SJCRH30 (cell line): ENCODE results near the gene PTK6. TPM values are rescaled to one million over a fixed set of nuclear protein-coding genes. Genes with fewer than 3 reads are reported as not detected.

Source experiments
- DNase-seq, 2 experiments: peaks; one replicate each; pipeline ENCODE4 v3.0.0-alpha.2; 2015 to 2020
- H3K27ac ChIP-seq: fragments of 250-450 bp; sonication (Bioruptor Pico); 2 replicates; pipeline ENCODE4 v1.5.1; 2020; ENCODE audit warnings: mild to moderate bottlenecking, moderate library complexity
- H3K27me3 ChIP-seq: fragments of 250-450 bp; sonication (Bioruptor Pico); 2 replicates; pipeline ENCODE4 v1.5.1; 2020; ENCODE audit warnings: mild to moderate bottlenecking, moderate library complexity
- H3K36me3 ChIP-seq: fragments of 250-450 bp; sonication (Bioruptor Pico); 2 replicates; pipeline ENCODE4 v1.5.1; 2020; ENCODE audit warnings: mild to moderate bottlenecking, moderate library complexity
- H3K4me1 ChIP-seq: fragments of 250-450 bp; sonication (Bioruptor Pico); 2 replicates; pipeline ENCODE4 v1.5.1; 2020; ENCODE audit warnings: mild to moderate bottlenecking, moderate library complexity
- H3K4me3 ChIP-seq: fragments of 250-450 bp; sonication (Bioruptor Pico); 2 replicates; pipeline ENCODE4 v1.5.1; 2020; ENCODE audit warnings: mild to moderate bottlenecking, moderate library complexity
- H3K9me3 ChIP-seq: fragments of 250-450 bp; sonication (Bioruptor Pico); replicated peaks from 2 replicates; pipeline ENCODE4 v1.5.1; 2020; ENCODE audit warnings: mild to moderate bottlenecking, moderate library complexity
- total RNA-seq: library from RNA; depleted of rRNA; stranded (reverse); fragments of >200 nt; shearing (Covaris generic); gene quantifications from 2 replicates; pipeline ENCODE4 v1.2.3, GENCODE V29; 2014; rRNA removed

PTK6 gene
- total RNA-seq, result 1.4 TPM in 2 replicates

DNA sequence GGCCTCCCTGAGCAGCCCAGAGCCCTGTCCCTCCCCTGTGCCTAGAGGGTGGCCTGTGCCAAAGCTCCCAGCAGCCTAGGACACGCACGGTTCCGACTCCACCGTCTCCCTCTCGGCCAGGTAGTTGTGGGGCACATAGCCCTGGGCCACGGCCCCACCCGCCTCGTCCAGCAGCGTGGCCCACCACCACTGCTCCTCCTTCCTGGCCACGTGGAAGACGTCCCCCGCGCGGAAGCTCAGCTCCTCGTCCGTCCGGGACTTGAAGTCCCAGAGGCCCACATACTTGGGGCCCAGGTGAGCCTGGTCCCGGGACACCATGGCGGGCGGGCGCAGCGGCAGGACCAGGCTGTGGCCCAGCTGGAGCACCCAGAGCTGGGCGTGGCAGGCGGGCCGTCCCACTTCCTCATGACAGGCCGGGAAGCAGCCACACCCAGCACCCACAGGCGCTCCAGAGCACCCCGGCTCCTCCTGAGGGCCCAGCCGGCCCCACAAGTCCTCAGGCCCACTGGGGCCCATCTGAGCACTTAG is at the start of gene PTK6:
TSS of gene PTK6 (minus strand) at position 380 of the 528 bp plus-strand sequence. CDS start at position 318, 62 bp downstream.
- H3K27ac ChIP-seq, result peak within 1 kb of the TSS; percentile 80
- H3K36me3 ChIP-seq, result no peaks in the 10 kb centered on the region
- peaks cover 6% of the 10 kb centered on the region; the same call in 1 of the 2 replicates for H3K27me3 ChIP-seq
- peaks cover 23% of the 10 kb centered on the region for H3K4me1 ChIP-seq
- H3K4me3 ChIP-seq, result peak within 1 kb of the TSS; percentile 33
- DNase-seq, result no peak
- H3K9me3 ChIP-seq, result no peaks in the 10 kb centered on the region

DNA sequence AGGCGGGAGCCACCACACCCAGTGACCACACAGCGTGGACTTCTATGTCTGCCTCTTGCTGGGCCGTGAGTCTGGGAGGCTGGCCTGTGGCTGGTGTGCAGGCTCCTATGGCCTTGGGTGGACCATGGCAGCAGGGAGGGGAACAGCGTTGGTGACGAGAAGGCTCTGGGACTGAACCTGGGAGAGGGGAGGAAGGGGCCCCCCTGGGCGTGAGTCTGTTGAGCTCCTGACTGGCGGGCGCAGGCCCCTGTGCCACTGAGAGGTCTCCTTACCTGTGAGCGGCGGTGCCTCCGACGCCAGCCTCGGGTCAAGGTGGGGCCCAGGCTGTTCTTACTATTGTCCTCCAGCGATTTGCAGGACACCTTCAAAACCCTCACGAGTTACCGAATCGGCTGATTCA is 49.6 kb upstream of the PTK6 start:
- H3K36me3 ChIP-seq, result no peaks in the 10 kb centered on the region
- H3K27ac ChIP-seq, result no peak overlapping the region
- peak in 1 of 2 experiments; percentile 15 for DNase-seq
- H3K4me3 ChIP-seq, result no peak overlapping the region
- H3K4me1 ChIP-seq, result peaks cover 6% of the 10 kb centered on the region
- H3K27me3 ChIP-seq, result peaks cover 14% of the 10 kb centered on the region
- H3K9me3 ChIP-seq, result no peaks in the 10 kb centered on the region

- DNase-seq, result no peak
- Histone ChIP-seq H3K4me3 (no peak overlapping the region), H3K27ac (no peak overlapping the region), H3K27me3 (peaks cover 21% of the 10 kb centered on the region), H3K9me3 (no peaks in the 10 kb centered on the region), H3K4me1 (peaks cover 6% of the 10 kb centered on the region), H3K36me3 (no peaks in the 10 kb centered on the region)
These were observed 48.7 kb upstream of the PTK6 start for GRCh38 chr20:63585616-63586565.

- Histone ChIP-seq H3K27ac (no peak overlapping the region), H3K9me3 (no peaks in the 10 kb centered on the region), H3K27me3 (peaks cover 34% of the 10 kb centered on the region), H3K4me3 (no peak overlapping the region), H3K4me1 (no peaks in the 10 kb centered on the region), H3K36me3 (no peaks in the 10 kb centered on the region)
- no peak for DNase-seq
These were observed 45.3 kb upstream of the PTK6 start for GRCh38 chr20:63582382-63583063.

DNA sequence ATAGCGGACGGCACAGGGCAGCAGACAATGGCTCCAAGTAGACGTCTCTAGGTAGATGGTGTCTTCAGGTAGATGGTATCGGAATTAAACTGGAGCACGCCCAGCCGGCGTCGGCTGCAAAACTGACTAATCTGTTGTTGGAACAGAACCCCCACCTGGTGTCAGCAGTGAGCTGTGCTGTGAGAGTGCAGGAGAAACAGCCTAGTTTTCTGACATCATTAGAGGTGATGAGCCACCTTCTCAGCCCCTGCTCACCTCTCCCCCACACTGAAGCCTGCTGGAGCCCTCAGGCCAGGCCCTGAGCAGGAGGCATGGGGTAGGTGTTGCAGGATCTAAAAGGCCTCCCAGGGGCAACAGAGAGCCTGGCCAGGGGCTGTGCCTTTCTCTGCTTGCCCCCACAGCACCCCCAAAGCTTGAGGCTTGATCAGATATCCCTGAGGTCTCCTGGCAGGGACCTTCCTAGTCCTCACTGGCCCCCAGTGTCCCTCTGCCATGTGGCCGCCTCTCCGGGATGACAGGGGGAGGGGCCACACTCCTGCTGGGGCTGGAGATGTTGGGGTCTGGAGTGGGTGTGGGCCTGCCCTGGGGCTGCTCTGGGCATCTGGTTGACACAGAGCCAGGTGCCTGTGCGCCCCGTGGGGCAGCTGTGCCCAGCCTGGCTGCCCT is 43.8 kb upstream of the PTK6 start:
- peak; percentile 40 to 54 for DNase-seq
- H3K27ac ChIP-seq, result no peak overlapping the region
- no peaks in the 10 kb centered on the region for H3K36me3 ChIP-seq
- H3K9me3 ChIP-seq, result no peaks in the 10 kb centered on the region
- H3K4me3 ChIP-seq, result no peak overlapping the region
- H3K27me3 ChIP-seq, result peaks cover 46% of the 10 kb centered on the region
- H3K4me1 ChIP-seq, result no peaks in the 10 kb centered on the region

DNA sequence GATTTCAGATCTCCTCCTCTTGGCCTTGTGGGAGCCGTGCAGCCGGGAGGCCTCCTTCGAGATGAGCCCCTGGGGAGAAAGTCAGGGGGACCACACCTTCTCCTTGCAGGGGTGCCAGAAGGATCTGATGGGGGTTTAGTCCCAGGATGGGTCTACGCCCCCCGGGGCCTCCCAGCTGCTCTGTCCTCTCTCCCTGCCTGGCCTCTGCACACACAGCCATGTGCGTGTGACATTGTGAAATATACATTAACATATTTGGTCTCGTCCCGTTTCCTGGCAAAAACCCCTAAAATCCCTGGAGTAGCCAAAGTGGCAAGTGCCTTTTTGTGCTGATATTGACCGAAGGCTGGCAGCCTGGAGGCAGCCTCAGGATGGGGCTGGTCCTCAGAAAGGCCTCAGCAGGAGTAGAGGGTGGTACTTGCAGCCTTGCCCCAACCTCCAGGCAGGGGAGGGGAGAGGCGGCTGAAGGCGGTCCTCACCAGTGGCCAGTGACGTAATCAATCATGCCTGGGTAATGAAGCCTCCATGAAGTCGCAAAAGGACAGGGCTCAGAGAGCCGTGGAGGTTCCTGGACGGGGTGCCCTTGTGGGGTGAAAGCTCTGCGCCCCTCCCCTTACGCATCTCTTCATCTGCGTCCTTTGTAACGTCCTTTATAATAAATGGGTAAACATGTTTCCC is 42.0 kb upstream of the PTK6 start:
- H3K27ac ChIP-seq, result no peak overlapping the region
- H3K4me1 ChIP-seq, result peaks cover 5% of the 10 kb centered on the region; the same call in 1 of the 2 replicates
- H3K27me3 ChIP-seq, result peaks cover 57% of the 10 kb centered on the region
- H3K9me3 ChIP-seq, result no peaks in the 10 kb centered on the region
- DNase-seq, result peak in 1 of 2 experiments; percentile 17
- H3K36me3 ChIP-seq, result no peaks in the 10 kb centered on the region
- no peak overlapping the region for H3K4me3 ChIP-seq

GRCh38 chr20:63578224-63579016 is 41.2 kb upstream of the PTK6 start:
- Histone ChIP-seq H3K27me3 (peaks cover 54% of the 10 kb centered on the region), H3K4me1 (peaks cover 5% of the 10 kb centered on the region; the same call in 1 of the 2 replicates), H3K9me3 (no peaks in the 10 kb centered on the region), H3K36me3 (no peaks in the 10 kb centered on the region), H3K27ac (no peak overlapping the region), H3K4me3 (no peak overlapping the region)
- DNase-seq, result no peak

DNA sequence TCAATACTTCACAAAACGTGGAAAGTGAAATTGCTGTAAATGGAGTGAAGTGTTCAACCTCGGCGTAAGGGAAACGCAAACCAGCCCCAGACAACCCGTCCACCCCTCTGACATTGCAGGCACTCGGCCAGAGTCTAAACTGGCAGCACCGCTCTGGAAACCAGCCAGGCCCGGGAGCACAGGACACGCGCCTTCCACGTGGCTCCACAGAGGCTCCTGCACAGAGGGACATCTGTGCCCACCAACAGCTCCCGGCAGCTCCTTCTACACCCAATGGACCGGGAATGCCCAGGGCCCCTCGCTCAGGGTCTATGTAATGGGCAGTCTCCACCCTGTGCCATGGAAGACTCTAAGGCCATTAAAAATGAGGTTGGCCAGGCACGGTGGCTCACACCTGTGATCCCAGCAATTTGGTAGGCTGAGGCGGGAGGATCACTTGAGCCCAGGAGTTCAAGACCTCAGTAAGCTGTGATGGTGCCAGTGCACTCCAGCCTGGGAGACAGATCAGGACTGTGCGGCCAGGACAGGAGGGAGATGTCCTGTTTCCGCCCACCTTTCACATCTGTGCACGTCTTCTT is 40.2 kb upstream of the PTK6 start:
- Histone ChIP-seq H3K4me3 (no peak overlapping the region), H3K27me3 (peaks cover 51% of the 10 kb centered on the region), H3K9me3 (no peaks in the 10 kb centered on the region), H3K36me3 (no peaks in the 10 kb centered on the region), H3K27ac (no peak overlapping the region), H3K4me1 (peaks cover 5% of the 10 kb centered on the region; the same call in 1 of the 2 replicates)
- DNase-seq, result peak; percentile 54

- no peaks in the 10 kb centered on the region for H3K9me3 ChIP-seq
- H3K27me3 ChIP-seq, result peaks cover 48% of the 10 kb centered on the region
- H3K4me3 ChIP-seq, result no peak overlapping the region
- H3K27ac ChIP-seq, result no peak overlapping the region
- DNase-seq, result no peak
- H3K36me3 ChIP-seq, result no peaks in the 10 kb centered on the region
- peaks cover 5% of the 10 kb centered on the region; the same call in 1 of the 2 replicates for H3K4me1 ChIP-seq
These were observed 39.1 kb upstream of the PTK6 start for GRCh38 chr20:63576311-63576710.

DNA sequence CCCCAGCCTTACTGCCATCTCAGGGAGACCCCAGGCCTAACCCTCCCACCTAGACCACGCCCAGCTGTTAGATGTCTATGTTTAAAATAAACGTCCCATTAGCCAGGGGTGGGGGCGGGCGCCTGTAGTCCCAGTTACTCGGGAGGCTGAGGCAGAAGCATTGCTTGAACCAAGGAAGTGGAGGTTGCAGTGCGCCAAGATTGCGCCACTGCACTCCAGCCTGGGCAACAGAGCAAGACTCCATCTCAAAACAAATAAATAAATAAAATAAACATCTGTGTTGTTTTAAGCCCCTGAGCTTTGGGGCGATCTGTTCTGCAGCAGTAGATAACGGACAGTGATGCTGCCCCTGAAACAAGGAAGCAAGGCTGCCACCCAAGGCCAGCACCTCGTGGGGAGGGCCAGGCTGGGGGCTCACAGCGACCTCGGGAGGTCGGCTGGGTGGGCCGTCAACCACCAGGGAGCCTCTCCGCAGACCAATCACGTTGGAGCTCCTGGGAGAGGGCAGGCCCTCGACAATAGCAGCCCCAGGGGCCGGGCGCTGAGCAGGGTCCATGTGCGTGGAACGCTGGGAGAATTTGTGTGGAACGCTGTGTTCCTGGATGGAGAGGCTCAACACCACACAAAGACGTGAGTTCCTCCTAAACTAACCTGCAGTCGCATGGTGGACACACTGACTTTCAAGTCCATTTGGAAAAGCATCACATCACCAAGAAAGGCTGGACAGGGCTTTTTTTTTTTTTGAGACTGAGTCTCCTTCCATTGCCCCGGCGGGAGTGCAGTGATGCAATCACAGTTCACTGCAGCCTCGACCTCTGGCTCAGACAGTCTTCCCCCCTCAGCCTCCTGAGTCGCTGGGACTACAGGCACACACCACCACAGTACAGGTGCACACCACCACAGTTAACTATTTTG is 37.9 kb upstream of the PTK6 start:
- Histone ChIP-seq H3K27ac (no peak overlapping the region), H3K27me3 (peaks cover 40% of the 10 kb centered on the region), H3K4me1 (peaks cover 5% of the 10 kb centered on the region; the same call in 1 of the 2 replicates), H3K36me3 (no peaks in the 10 kb centered on the region), H3K9me3 (no peaks in the 10 kb centered on the region), H3K4me3 (no peak overlapping the region)
- DNase-seq, result no peak

DNA sequence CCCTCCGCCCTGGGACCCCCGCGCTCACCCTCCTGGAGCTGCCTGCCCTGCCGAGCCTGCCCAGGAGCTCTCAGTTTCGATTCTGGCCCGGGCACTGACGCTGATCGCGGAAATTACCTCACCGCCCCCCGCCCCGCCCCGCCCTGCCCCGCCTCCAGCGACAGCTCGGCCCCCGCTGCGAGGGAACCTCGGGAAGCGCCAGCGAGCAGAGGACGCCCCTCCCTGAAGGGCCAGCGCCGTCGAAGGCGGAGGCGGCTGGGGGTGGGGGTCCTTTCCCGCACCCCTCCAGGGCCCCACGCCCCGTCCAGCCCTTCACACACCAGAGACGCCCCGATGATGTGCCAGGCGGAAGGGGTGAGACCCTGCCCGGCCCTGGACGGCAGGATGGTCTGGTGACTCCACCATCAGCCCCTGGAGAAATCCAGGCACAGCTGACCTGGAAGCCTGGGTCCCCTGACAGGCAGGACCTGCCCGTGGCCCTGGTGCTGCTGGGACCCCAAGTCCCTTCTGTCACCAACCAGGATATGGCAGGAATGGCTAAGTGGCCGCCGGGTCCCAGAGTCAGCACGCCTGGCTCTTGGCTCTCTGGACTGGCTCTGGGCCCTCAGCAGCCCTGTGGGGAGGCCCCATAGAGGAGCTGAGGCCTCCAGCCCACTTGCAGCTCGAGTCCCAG is 37.1 kb upstream of the PTK6 start, which contains the start of gene HELZ2:
TSS of gene HELZ2 (minus strand) at position 84 of the 673 bp plus-strand sequence. CDS start 1,854 bp downstream, outside the sequence.
- no peak within 1 kb of the TSS for H3K27ac ChIP-seq
- H3K36me3 ChIP-seq, result no peaks in the 10 kb centered on the region
- DNase-seq, result peak; percentile 77 to 83
- no peaks in the 10 kb centered on the region for H3K9me3 ChIP-seq
- peaks cover 5% of the 10 kb centered on the region; the same call in 1 of the 2 replicates for H3K4me1 ChIP-seq
- H3K4me3 ChIP-seq, result peak within 1 kb of the TSS; percentile 52
- H3K27me3 ChIP-seq, result peaks cover 38% of the 10 kb centered on the region
